HepG2 (cell line): ENCODE measurements around the gene IFITM5. TPM values are rescaled to one million over a fixed set of nuclear protein-coding genes. Genes with fewer than 3 reads are reported as not detected.

ENCODE experiments used
- ATAC-seq: fragments of 200-7000 bp; cut with Tn5 transposase; 3 replicates; pipeline ENCODE4 v1.9.1; 2020; ENCODE audit warnings: mild to moderate bottlenecking, moderate library complexity
- BruUV-seq: library from RNA; stranded (reverse); fragments of 400-500 nt; replicated peaks from 2 replicates; lab custom pipeline; 2021; lab: Mats Ljungman, UMichigan
- CTCF ChIA-PET: fragments of 300-600 bp; formaldehyde crosslinking; extraction: SDS; loops from one replicate; lab custom pipeline; 2021; ENCODE audit warnings: low total read pairs, inconsistent platforms, low intra/inter-chr PET ratio; lab: Yijun Ruan, JAX
- POLR2A ChIA-PET: fragments of 350-600 bp; sonication (Branson Sonifier 250); formaldehyde crosslinking; loops from one replicate; lab custom pipeline; 2020; ENCODE audit warnings: antibody characterized with exemption, inconsistent platforms; lab: Yijun Ruan, JAX
- DNase-seq: peaks from one replicate; pipeline ENCODE4 v3.0.0-alpha.2; 2015; ENCODE audit warnings: low spot score
- FAIRE-seq: peaks from 3 replicates; lab custom pipeline; 2011; peaks lifted over from hg19 to GRCh38; lab: Jason Lieb, UNC
- H2AFZ ChIP-seq: one replicate; pipeline ENCODE4 v1.6.1; 2011; ENCODE audit warnings: low read length, inconsistent platforms
- H3K27ac ChIP-seq: fragments of 300-600 bp; 3 replicates; pipeline ENCODE4 v1.8.0; 2011; ENCODE audit warnings: mixed run types, mild to moderate bottlenecking, mixed read lengths, low read length, inconsistent platforms; ENCODE audit not compliant: insufficient read depth; ENCODE audit errors: extremely low read length
- H3K27me3 ChIP-seq, 2 experiments: fragments of 200-600 bp in 1 of 2; 2 replicates in 1 of 2; 3 replicates in 1 of 2; pipeline versions ENCODE4 v1.6.0 to v1.8.0; 2011; ENCODE audit warnings: low read length in 2 of 2, mild to moderate bottlenecking in 2 of 2, moderate library complexity in 2 of 2, inconsistent platforms in 1 of 2; ENCODE audit not compliant: insufficient read depth in 2 of 2, control insufficient read depth in 1 of 2
- H3K36me3 ChIP-seq, 2 experiments: fragments of 200-600 bp in 1 of 2; replicated peaks in 1 of 2; 2 replicates in 1 of 2; 3 replicates in 1 of 2; pipeline versions ENCODE4 v1.5.1 to v1.8.0; 2011; ENCODE audit warnings: low read length in 2 of 2, inconsistent platforms in 1 of 2; ENCODE audit not compliant: insufficient read depth in 2 of 2, control insufficient read depth in 1 of 2
- H3K4me1 ChIP-seq: 2 replicates; pipeline ENCODE4 v1.5.1; 2012; ENCODE audit warnings: low read length, inconsistent platforms; ENCODE audit not compliant: insufficient read depth
- H3K4me2 ChIP-seq: 2 replicates; pipeline ENCODE4 v1.6.0; 2011; ENCODE audit warnings: low read depth, low read length, inconsistent platforms
- H3K4me3 ChIP-seq, 3 experiments: fragments of 200-600 bp in 1 of 3; sonication (generic), shearing (Covaris generic) in 1 of 3; replicated peaks in 1 of 3; 2 replicates each; pipeline ENCODE4 v1.5.1; 2011 to 2016; ENCODE audit warnings: low read length in 3 of 3, inconsistent platforms in 2 of 3, low read depth in 2 of 3, mild to moderate bottlenecking in 2 of 3, control low read depth in 1 of 3, mixed read lengths in 1 of 3; ENCODE audit not compliant: insufficient read depth in 1 of 3
- H3K79me2 ChIP-seq: one replicate; pipeline ENCODE4 v1.6.1; 2011; ENCODE audit warnings: low read length, inconsistent platforms; ENCODE audit not compliant: insufficient read depth
- H3K9ac ChIP-seq: 2 replicates; pipeline ENCODE4 v1.6.0; 2011; ENCODE audit warnings: mild to moderate bottlenecking, low read depth, low read length, inconsistent platforms; ENCODE audit not compliant: insufficient read depth
- H3K9me3 ChIP-seq: 2 replicates; pipeline ENCODE4 v1.5.1; 2012; ENCODE audit warnings: mild to moderate bottlenecking, low read length
- H4K20me1 ChIP-seq: 2 replicates; pipeline ENCODE4 v1.6.0; 2011; ENCODE audit warnings: inconsistent platforms, mild to moderate bottlenecking, low read length, moderate library complexity; ENCODE audit not compliant: insufficient read depth
- CEBPB ChIP-seq: IDR thresholded peaks from 2 replicates; pipeline ENCODE4 v1.6.1; 2011; ENCODE audit warnings: low read depth, low read length, improper control_type of control experiment, borderline replicate concordance
- CEBPG ChIP-seq: IDR thresholded peaks from 2 replicates; pipeline ENCODE4 v1.6.1; 2016
- DRAP1 ChIP-seq: IDR thresholded peaks from 2 replicates; pipeline ENCODE4 v1.6.1; 2016; ENCODE audit warnings: missing genetic modification reagents, missing compliant biosample characterization
- GATAD2A ChIP-seq: IDR thresholded peaks from 2 replicates; pipeline ENCODE4 v1.6.1; 2016
- HNF4A ChIP-seq: sonication (generic); formaldehyde crosslinking; IDR thresholded peaks from 2 replicates; pipeline ENCODE4 v1.4.0; 2020; ENCODE audit warnings: missing genetic modification reagents
- HNF4G ChIP-seq, 2 experiments: sonication (generic) in 1 of 2; formaldehyde crosslinking in 1 of 2; IDR thresholded peaks; 2 replicates each; pipeline versions ENCODE4 v1.4.0 to v1.6.1; 2011 to 2020; ENCODE audit warnings: borderline replicate concordance in 2 of 2, low read depth in 2 of 2, mild to moderate bottlenecking in 2 of 2, low read length in 1 of 2, missing genetic modification reagents in 1 of 2, moderate library complexity in 1 of 2
- KDM5B ChIP-seq: sonication (generic); formaldehyde crosslinking; IDR thresholded peaks from 2 replicates; pipeline ENCODE4 v1.4.0; 2020; ENCODE audit warnings: missing genetic modification reagents, mild to moderate bottlenecking, borderline replicate concordance
- MED8 ChIP-seq: sonication (generic); formaldehyde crosslinking; IDR thresholded peaks from 2 replicates; pipeline ENCODE4 v1.8.1; 2023; ENCODE audit warnings: mild to moderate bottlenecking, missing genetic modification reagents; ENCODE audit not compliant: insufficient replicate concordance
- MXD4 ChIP-seq: IDR thresholded peaks from 2 replicates; pipeline ENCODE4 v1.6.1; 2016; ENCODE audit warnings: mild to moderate bottlenecking, missing biosample characterization, missing genetic modification reagents
- MYC ChIP-seq: sonication (generic); formaldehyde crosslinking; IDR thresholded peaks from 2 replicates; pipeline ENCODE4 v1.9.0; 2021; ENCODE audit warnings: missing genetic modification reagents, borderline replicate concordance
- NBN ChIP-seq: fragments of 450-650 bp; conservative IDR thresholded peaks from 2 replicates; pipeline ENCODE4 v1.6.1; 2017
- PHF21A ChIP-seq: sonication (generic); formaldehyde crosslinking; IDR thresholded peaks from 2 replicates; pipeline ENCODE4 v1.5.0; 2020; ENCODE audit warnings: mild to moderate bottlenecking, missing genetic modification reagents
- SOX13 ChIP-seq, 3 experiments: fragments of 450-650 bp in 1 of 3; sonication (generic) in 1 of 3; formaldehyde crosslinking in 1 of 3; IDR thresholded peaks in 2 of 3; conservative IDR thresholded peaks in 1 of 3; 2 replicates each; pipeline versions ENCODE4 v1.5.0 to v1.6.1; 2016 to 2020; ENCODE audit warnings: antibody characterized with exemption in 1 of 3, mild to moderate bottlenecking in 1 of 3, missing compliant biosample characterization in 1 of 3, missing genetic modification reagents in 1 of 3, moderate library complexity in 1 of 3
- ZBTB7B ChIP-seq: sonication (generic); formaldehyde crosslinking; IDR thresholded peaks from 2 replicates; pipeline ENCODE4 v1.4.0; 2020; ENCODE audit warnings: missing genetic modification reagents
- ZKSCAN5 ChIP-seq: sonication (generic); formaldehyde crosslinking; IDR thresholded peaks from 2 replicates; pipeline ENCODE4 v1.5.1; 2020; ENCODE audit warnings: mild to moderate bottlenecking, missing genetic modification reagents
- ZNF431 ChIP-seq: sonication (generic); formaldehyde crosslinking; IDR thresholded peaks from 2 replicates; pipeline ENCODE4 v1.9.0; 2022; ENCODE audit warnings: missing genetic modification reagents, low read depth, mild to moderate bottlenecking, borderline replicate concordance
- WGBS: methylation state at CpG from one replicate; pipeline ENCODE4 v1.1.6; 2017; ENCODE audit warnings: low lambda C conversion rate; 5-methylcytosine and 5-hydroxymethylcytosine counted together
- in situ Hi-C: cut with HindIII; loops from 2 replicates; pipeline ENCODE4 v1.10.0; 2017; ENCODE audit warnings: low pct_unique_long_range_greater_than_20kb; ENCODE audit not compliant: extremely low pct_ligation_motif_present
- intact Hi-C: fragments of 100-400 bp; cut with micrococcal nuclease; formaldehyde crosslinking; loops from one replicate; pipeline ENCODE4 v1.10.0; 2022; ENCODE audit not compliant: unreplicated experiment
- polyA plus RNA-seq, 8 experiments: library from polyadenylated mRNA; depleted of rRNA in 3 of 8; stranded (reverse) in 7 of 8; unstranded in 1 of 8; fragments of >200 nt; fragmentation: Illumina TruSeq in 4 of 8; extraction: Trizol in 4 of 8; gene quantifications; 2 replicates each; pipeline versions ENCODE4 v1.2.1 to v1.2.3, GENCODE V29; 2011 to 2016; ENCODE audit warnings: low read depth in 4 of 8, missing spikeins in 1 of 8, mixed read lengths in 1 of 8; ENCODE audit not compliant: insufficient read depth in 1 of 8
- total RNA-seq, 5 experiments: library from RNA; depleted of rRNA; stranded (reverse); fragments of >200 nt; fragmentation: Illumina TruSeq; extraction: Trizol; gene quantifications; 2 replicates each; pipeline ENCODE4 v1.2.3, GENCODE V29; 2016; ENCODE audit warnings: low read depth in 1 of 5
- TF ChIP-seq, protein P1 (sequence below): sonication (generic); formaldehyde crosslinking; IDR thresholded peaks from 2 replicates; pipeline ENCODE4 v1.5.1; 2020; ENCODE audit warnings: mild to moderate bottlenecking, missing genetic modification reagents, moderate library complexity

IFITM5 gene
- total and polyA plus RNA-seq, 2 of the 13 experiments (the other 11 are each of a cell fraction or from before 2014, with no cell fraction given), result not detected

DNA sequence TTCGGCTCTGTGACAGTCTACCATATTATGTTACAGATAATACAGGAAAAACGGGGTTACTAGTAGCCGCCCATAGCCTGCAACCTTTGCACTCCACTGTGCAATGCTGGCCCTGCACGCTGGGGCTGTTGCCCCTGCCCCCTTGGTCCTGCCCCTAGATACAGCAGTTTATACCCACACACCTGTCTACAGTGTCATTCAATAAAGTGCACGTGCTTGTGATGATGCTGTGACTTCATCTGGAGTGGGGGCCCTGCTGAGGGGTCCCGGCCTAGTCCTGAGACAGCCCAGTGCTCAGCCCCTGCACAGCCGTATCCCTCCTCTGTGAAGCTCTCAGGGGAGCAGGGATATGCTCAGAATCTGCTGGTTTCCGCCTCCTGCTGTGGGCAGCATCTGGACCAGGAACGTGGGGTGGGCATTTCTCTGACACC, 15.7 kb upstream of the IFITM5 start:
- H3K4me2 ChIP-seq, result peak overlapping the region; percentile 69
- peak; percentile 25 for DNase-seq
- TF ChIP-seq CEBPG (CRISPR knock-in tag) (0 out of 2 replicates have a peak, but pooled peaks have one; percentile 16), GATAD2A (0 out of 2 replicates have a peak, but pooled peaks have one; percentile 19), MXD4 (peak; percentile 32; the same call in 1 of the 2 replicates), KDM5B (CRISPR knock-in tag) (peak; percentile 27; the same call in 1 of the 2 replicates), PHF21A (CRISPR knock-in tag) (0 out of 2 replicates have a peak, but pooled peaks have one; percentile 38), ZBTB7B (CRISPR knock-in tag) (0 out of 2 replicates have a peak, but pooled peaks have one; percentile 19), HNF4A (CRISPR knock-in tag) (peak; percentile 58; the same call in 1 of the 2 replicates), ZNF431 (CRISPR knock-in tag) (no peak), DRAP1 (0 out of 2 replicates have a peak, but pooled peaks have one; percentile 16), NBN (no peak), ZKSCAN5 (no peak), CEBPB (peak; percentile 16; the same call in 1 of the 2 replicates), MYC (CRISPR knock-in tag) (no peak), MED8 (CRISPR knock-in tag) (no peak), HNF4G (IDR thresholded peaks at IDR 0.05; ENCODE audit: borderline replicate concordance, low read depth, low read length) (peak; percentile 63; the same call in 1 of the 2 replicates), HNF4G (CRISPR knock-in tag; IDR thresholded peaks at IDR 0.05; ENCODE audit: borderline replicate concordance, low read depth) (no peak), SOX13 (IDR thresholded peaks at IDR 0.05) (no peak), SOX13 (CRISPR knock-in tag; conservative IDR thresholded peaks at IDR 0.05 in 1 of 2, IDR thresholded peaks at IDR 0.05 in 1 of 2) (0 out of 4 replicates have a peak, but pooled peaks of 1 of the 2 experiments have one; percentile 10)
- TF ChIP-seq, protein P1, sequence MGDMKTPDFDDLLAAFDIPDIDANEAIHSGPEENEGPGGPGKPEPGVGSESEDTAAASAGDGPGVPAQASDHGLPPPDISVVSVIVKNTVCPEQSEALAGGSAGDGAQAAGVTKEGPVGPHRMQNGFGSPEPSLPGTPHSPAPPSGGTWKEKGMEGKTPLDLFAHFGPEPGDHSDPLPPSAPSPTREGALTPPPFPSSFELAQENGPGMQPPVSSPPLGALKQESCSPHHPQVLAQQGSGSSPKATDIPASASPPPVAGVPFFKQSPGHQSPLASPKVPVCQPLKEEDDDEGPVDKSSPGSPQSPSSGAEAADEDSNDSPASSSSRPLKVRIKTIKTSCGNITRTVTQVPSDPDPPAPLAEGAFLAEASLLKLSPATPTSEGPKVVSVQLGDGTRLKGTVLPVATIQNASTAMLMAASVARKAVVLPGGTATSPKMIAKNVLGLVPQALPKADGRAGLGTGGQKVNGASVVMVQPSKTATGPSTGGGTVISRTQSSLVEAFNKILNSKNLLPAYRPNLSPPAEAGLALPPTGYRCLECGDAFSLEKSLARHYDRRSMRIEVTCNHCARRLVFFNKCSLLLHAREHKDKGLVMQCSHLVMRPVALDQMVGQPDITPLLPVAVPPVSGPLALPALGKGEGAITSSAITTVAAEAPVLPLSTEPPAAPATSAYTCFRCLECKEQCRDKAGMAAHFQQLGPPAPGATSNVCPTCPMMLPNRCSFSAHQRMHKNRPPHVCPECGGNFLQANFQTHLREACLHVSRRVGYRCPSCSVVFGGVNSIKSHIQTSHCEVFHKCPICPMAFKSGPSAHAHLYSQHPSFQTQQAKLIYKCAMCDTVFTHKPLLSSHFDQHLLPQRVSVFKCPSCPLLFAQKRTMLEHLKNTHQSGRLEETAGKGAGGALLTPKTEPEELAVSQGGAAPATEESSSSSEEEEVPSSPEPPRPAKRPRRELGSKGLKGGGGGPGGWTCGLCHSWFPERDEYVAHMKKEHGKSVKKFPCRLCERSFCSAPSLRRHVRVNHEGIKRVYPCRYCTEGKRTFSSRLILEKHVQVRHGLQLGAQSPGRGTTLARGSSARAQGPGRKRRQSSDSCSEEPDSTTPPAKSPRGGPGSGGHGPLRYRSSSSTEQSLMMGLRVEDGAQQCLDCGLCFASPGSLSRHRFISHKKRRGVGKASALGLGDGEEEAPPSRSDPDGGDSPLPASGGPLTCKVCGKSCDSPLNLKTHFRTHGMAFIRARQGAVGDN, result peak; percentile 37; the same call in 1 of the 2 replicates

More for the DNA sequence above, 15.7 kb upstream of the IFITM5 start:
- no peak overlapping the region for H3K9ac ChIP-seq
- no peak overlapping the region for H2AFZ ChIP-seq
- peaks cover 4% of the 10 kb centered on the region for H3K79me2 ChIP-seq
- in situ Hi-C loops, result no loop called here
- no peaks in the 10 kb centered on the region for H3K27me3 ChIP-seq
- no peaks in the 10 kb centered on the region for H3K9me3 ChIP-seq
- H3K4me3 ChIP-seq, result peak overlapping the region in 1 of 3 experiments; percentile 39; a peak in 2 of 6 replicates
- FAIRE-seq, result no peak
- peak; percentile 34 for ATAC-seq
- BruUV-seq, result no TSS peak
- CTCF ChIA-PET, result no interaction called here
- H3K27ac ChIP-seq, result no peak overlapping the region
- intact Hi-C loops, result no loop called here
- POLR2A ChIA-PET, result interaction anchor here (0.8 to 1.6 kb wide), 4 partner anchors 9 to 41 kb away, joined by 5 to 9 read pairs (median 5); no protein-coding TSS in a partner anchor
- H3K36me3 ChIP-seq, result no peaks in the 10 kb centered on the region
- H3K4me1 ChIP-seq, result peaks cover 57% of the 10 kb centered on the region
- H4K20me1 ChIP-seq, result no peaks in the 10 kb centered on the region
- WGBS, result 17% methylated on average over 6 of the region's 9 CpGs
